PC-3 (cell line): ENCODE data around the gene ZNF487.

ENCODE experiments used
- CTCF ChIP-seq: fragments of 300-600 bp; sonication (generic); conservative IDR thresholded peaks from 2 replicates; pipeline ENCODE4 v1.5.1; 2017; ENCODE audit warnings: antibody characterized with exemption, low read depth, mild to moderate bottlenecking, low read length
- EZH2 ChIP-seq: fragments of 300-600 bp; sonication (generic); IDR thresholded peaks from one replicate; pipeline ENCODE4 v1.6.1; 2017; ENCODE audit warnings: antibody characterized with exemption, mild to moderate bottlenecking, low read length; ENCODE audit not compliant: unreplicated experiment
- EZH2phosphoT487 ChIP-seq: fragments of 300-600 bp; sonication (generic); IDR thresholded peaks from 2 replicates; pipeline ENCODE4 v1.6.1; 2018; ENCODE audit warnings: mild to moderate bottlenecking, antibody characterized with exemption, low read length, borderline replicate concordance

DNA sequence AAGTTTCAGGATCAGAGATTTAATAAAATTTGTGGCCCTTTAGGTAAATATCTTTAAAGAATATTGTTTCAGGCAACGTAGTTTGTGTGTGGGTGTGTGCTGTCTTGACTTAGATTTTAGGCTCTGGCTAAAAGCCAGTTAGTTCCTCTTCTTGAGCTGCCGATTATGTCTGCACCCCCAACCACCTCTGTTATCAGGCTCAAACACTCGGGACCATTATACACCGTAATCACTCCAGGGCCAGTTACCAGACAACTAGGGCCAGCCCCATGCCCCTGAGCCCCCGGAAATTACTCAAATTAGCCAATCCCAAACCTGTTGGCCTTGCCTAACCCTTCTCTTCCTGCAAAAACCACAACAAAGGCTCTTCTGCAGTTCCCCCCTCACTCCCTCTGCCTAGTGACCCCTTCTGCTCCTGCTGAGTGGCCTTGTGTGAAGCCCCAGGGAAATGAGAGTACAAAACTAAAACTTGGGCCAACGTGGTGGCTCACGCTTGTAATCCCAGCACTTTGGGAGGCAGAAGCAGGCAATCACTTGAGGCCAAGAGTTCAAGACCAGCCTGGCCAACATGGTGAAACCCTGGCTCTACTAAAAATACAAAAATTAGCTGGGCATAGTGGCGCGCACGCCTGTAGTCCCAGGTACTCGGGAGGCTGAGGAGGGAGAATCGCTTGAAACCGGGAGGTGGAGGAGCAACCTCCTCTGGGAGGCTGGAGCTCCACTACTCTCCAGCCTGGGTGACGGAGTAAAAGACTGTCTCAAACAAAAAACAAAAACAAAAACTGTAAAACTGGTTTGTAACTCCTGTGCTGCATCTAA lies 18.8 kb upstream of the ZNF487 start:
- TF ChIP-seq CTCF, result no peak
- TF ChIP-seq EZH2, result no peak
- TF ChIP-seq EZH2phosphoT487, result no peak
